DMS 273 (cell line): ENCODE data around the gene SLC26A8.
"Not testable (repeated sequence)": the region's sequence is repeated elsewhere in the genome, so short reads cannot be mapped to it uniquely, and the experiment has no call there.

Experiments
- DNase-seq: peaks from one replicate; lab custom pipeline; 2025; ENCODE audit not compliant: unreplicated experiment; lab: John Stamatoyannopoulos, UW

The SLC26A8 gene

DNA sequence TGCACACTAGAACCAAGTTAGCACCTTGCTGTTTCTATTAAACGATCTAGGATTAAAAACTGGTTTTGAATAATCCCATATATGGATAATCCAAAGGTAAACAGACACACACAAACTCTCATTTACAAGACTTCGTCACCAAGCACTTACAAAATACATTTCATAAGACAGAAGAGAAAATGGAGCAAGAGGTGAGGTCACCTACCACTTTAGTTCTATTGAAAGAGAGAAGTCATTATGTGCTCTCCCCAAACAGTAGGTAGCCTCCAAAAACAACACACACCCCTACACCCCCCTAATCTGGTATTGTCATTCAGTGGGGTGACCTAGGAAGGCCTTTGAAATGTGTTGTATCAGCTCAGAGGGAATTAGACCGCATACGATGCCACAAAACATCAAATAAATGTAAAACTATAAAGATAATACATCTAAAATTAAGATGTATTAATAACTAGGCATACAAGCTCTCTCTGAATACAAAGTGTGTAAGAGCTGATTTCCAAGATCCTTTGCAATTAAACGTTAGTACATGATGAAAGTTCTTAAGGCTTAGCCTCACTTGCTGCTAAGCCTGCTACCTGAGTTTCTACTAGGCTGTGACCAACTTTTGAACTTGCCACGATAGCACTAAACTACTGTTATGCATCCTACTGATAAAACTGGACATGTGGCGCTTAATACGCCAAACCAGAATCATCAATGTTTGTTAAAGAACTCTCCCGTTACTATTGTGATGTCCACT lies 105.2 kb downstream of the SLC26A8 start:
- peak; percentile 62 for DNase-seq

DNA sequence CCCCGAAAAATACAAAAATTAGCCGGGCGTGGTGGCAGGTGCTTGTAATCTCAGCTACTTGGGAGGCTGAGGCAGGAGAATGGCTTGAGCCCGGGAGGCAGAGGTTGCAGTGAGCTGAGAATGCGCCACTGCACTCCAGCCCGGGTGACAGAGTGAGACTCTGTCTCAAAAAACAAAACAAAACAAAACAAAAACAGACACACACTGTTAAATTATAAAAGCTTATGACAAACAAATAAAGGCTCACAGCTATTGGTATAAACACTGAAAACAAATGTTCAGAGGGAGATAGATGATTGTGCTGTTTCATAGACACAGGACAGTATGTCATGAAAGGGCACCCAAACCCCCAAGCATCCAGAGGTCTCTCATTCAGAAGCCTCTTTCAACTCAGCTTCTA lies 107.5 kb downstream of the SLC26A8 start:
- DNase-seq: not testable (repeated sequence)

DNA sequence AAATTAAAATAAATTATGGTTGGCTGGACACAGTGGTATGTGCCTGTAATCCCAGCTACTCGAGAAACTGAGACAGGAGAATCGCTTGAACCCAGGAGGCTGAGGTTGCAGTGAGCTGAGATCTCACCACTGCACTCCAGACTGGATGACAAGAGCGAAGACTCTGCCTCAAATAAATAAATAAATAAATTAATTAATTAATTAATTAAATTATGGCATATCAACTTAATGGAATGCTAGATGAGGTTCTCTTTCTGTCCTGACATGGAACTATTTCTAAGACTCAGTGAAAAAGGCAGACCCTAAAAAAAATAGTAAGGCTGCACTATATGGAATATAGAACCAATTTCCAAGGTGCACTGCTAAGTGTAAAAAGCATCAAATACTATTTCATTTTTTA lies 108.4 kb downstream of the SLC26A8 start:
- DNase-seq: no peak

DNA sequence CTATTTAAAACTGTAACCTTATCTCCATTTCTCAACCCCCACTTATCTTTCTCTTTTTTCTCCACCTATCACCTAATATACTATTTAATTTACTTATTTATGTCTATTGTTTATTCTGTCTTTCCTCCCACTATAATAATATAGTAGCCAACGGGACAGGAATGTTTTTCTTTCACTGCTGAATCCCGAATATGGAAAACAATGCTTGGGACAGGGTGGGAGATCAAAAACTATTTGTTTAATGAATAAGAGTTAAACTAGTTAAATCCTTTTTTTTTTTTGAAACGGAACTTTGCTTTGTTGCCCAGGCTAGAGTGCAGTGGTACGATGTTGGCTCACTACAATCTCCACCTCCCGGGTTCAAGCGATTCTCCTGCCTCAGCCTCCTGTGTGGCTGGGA lies 109.9 kb downstream of the SLC26A8 start:
- DNase-seq: no peak

DNA sequence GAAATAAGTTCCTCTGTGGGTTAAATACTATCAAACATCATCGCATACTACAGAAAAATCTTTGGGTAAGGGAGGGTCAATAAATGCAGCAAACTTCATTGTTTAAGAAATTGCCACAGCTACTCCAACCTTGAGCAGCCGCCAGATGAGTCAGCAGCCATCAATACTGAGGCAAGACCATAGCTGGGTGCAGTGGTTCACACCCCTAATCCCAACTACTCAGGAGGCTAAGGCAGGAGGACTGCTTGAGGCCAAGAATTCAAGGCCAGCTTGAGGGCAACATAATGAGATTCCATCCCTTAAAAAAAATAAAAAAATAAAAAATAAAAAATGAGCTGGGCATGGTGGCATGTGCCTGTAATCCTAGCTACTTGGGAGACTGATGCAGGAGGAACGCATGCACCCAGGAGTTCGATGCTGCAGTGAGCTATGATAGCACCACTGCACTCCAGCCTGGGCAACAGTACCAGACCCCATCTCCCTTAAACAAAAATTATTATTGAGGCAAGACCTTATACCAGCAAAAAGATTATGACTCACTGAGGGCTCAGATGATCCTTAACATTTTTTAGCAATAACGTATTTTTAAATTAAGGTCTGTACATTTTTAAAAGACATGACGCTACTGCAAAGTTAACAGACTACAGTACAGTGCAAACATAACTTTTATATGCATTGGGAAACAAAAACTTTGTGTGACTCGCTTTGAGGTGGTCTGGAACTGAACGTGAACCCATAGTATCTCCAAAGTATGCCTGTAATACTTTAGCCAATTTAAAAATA lies 112.4 kb downstream of the SLC26A8 start:
- DNase-seq: no peak

DNA sequence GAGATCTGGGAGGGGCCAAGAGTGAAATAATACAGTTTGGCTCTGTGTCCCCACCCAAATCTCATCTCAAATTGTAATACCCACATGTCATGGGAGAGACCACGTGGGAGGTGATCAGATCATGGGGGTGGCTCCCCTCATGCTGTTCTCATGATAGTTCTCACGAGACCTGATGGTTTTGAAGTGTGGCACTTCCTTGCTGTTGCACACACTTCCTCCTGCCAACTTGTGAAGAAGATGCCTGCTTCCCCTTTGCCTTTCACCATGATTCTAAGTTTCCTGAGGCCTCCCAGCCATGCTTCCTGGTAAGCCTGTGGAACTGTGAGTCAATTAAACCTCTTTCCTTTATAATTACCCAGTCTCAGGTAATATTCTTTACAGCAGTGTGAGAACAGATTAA lies 114.9 kb downstream of the SLC26A8 start:
- not testable (repeated sequence) for DNase-seq

DNA sequence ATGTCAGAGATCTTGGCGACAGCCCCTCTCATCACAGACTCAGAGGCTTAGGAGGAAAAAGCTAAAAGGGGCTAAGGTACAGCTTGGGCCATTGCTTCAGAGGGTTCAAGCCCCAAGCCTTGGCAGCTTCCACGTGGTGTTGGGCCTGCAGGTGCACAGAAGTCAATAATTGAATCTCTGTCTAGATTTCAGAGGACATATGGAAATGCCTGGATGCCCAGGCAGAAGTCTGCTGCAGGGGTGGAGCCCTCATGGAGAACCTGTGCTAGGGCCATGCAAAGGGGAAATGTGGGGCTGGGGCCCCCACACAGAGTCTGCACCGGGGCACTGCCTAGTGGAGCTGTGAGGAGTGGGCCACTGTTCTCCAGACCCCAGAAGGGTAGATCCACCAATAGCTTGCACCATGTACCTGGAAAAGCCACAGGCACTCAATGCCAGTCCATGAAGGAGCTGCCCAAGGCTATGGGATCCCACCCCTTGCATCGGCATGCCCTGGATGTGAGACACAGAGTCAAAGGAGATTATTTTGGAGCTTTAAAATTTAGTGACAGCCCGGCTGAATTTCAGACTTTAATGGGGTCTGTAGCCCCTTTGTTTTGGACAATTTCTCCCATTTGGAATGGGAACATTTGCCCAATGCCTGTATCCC lies 115.6 kb downstream of the SLC26A8 start:
- DNase-seq: not testable (repeated sequence)

DNA sequence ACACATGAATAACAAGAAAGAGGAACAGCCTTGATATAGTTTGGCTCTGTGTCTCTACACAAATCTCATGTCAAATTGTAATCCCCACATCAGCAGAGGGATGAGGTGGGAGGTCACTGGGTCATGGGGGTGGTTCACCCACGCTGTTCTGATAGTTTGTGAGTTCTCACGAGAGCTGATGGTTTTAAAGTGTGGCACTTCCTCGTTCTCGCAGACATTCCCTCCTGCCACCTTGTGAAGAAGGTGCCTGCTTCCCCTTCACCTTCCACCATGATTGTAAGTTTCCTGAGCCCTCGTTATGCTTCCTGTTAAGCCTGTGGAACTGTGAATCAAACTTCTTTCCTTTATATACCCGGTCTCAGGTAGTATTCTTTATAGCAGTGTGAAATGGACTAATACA lies 116.7 kb downstream of the SLC26A8 start:
- DNase-seq: no peak

DNA sequence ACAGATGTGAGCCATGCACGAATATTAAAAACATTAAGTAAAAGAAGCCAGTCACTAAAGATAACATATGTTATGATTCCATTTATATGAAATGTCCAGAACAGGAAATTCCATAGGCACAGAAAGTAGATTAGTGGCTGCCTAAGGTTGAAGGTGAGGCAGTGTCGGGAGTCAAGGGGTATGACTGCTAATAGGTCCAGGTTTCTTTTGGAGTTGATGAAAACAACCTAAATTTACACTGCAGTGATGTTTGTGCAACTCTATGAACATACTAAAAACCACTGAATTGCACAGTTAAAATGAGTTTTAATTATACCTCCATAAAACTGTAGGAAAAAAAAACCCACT lies 118.0 kb downstream of the SLC26A8 start:
- DNase-seq: no peak

DNA sequence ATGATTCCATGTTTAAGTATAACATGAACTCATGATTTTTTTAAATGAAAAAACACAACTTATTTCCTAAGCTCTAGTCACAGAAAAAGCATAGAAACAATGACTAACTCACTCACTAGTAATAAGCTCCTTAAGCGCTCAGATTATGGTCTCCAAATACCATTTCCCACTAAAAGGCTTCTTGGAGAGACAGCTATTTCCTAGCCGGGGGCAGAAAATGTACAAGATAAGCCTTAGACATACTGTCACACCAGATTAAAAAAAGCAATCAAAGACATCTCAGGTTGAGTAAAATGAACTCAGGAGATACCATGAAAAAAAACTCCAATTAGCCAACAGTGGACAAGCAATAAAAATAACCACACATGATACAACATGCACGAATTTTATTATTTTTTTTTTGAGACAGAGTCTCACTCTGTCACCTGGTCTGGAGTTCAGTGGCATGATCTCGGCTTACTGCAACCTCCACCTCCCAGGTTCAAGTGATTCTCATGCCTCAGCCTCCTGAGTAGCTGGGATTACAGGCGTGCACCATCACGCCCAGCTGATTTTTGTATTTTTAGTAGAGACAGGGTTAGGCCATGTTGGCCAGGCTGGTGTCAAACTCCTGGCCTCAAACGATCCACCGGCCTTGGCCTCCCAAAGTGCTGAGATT lies 118.5 kb downstream of the SLC26A8 start:
- no peak for DNase-seq

DNA sequence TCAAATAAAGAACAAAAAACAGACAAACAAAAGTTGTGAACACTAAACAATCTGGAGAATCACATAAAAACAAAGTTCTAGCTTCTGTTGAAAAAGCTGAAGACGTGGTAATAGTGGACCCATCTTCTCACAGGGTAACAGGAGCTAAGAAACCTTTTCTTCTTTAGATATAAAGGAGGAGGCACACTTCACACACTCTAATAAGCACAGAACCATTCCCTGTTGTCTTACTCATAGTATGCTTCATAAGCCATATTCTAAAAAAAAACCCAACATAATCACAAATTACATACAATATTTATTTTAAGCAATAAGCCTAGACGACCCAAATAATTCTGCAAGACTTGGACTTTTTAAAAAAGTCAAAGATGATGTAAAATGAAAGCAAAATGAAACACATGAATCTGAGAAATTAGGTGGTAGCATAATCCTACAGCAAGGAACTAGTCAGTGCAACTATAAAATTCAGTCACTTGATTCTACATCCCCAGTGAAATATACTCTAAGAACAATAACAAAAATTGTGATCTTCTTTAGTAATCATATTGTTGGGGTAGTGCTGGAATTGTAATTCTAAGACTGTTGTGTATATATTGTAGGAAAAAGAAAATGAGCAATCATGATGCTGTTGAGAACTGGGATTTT lies 119.2 kb downstream of the SLC26A8 start:
- DNase-seq: no peak

DNA sequence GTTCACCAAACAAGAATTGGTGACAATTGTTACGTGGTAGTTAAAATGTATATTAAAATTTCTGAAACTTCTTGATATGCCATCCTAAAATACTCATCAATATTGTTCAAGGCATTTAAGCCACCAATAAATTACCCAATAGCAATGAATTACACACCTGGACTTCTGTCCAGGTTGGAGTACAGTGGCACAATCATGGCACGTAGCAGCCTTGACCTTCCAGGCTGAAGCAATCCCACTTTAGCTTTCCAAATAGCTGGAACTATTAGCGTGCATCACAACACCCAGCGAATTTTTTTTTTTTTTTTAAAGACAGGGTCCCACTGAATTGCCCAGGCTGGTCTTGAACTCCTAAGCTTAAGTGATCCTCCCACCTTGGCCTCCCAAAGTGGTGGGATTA lies 120.8 kb downstream of the SLC26A8 start:
- no peak for DNase-seq

DNA sequence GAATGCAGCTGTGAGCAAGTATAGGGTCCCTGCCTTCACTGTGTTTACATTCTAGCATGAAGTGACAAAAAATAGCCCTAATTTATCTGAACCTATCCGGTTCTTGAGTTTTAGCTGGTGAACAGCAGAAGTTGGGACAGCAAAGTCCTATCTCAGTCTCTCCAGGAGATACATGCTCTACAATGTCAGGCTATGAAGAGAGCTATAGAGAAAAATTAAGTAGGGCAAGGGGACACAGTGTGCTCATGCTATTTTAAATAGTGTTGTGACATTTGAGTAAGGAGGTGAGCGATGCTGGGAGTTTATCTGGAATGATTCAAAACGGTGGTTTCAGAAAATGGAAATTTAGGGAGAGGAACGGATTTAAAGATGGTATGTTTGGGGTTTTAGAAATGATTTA lies 124.0 kb downstream of the SLC26A8 start:
- DNase-seq: no peak

DNA sequence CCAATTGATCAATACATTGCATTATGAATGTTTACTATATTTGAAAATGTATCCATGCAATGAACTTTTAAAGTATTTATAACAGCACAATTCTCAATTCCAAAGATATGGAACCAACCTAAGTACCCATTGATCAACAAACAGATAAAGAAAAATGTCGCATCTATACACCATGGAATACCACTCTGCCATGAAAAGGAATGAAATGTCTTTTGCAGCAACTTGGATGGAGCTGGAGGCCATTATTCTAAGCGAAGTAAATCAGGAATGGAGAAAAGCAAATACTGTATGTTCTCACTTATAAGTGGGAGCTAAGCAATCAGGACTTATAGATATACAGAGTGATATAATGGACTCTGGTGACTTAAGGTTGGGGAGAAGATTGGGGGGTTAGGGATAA lies 126.4 kb downstream of the SLC26A8 start:
- no peak for DNase-seq

DNA sequence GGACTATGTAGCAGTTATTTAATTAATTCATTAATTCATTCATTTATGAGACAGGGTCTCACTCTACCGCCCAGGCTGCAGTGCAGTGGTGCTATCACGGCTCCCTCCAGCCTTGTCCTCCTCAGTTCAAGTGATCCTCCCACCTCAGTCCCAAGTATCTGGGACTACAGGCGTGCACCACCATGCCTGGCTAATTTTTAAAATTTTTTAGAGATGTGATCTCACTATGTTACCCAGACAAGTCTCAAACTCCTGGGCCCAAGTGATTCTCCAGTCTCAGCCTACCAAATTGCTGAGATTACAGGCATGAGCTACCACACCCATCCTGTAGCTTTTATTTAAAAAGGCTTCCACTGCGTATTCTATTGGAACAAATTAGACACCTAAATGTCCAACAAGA lies 127.0 kb downstream of the SLC26A8 start:
- no peak for DNase-seq

DNA sequence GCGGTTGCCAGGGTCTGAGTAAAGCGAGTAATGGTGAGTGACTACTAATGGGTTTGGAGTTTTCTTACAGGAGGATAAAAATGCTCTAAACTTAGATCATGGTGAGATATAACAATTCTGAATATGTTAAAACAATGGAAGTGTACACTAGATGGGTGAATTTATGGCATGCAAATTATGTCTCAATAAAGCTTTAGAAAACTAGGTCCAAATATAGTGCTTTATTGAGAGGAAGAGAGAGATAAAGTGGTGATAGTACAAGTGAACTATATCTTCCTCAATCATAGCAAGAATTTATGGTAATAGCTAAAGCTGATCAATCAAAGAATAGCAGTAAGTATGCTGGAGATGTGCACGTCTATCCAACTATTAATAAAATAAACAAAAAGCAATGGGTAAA lies 127.4 kb downstream of the SLC26A8 start:
- no peak for DNase-seq

DNA sequence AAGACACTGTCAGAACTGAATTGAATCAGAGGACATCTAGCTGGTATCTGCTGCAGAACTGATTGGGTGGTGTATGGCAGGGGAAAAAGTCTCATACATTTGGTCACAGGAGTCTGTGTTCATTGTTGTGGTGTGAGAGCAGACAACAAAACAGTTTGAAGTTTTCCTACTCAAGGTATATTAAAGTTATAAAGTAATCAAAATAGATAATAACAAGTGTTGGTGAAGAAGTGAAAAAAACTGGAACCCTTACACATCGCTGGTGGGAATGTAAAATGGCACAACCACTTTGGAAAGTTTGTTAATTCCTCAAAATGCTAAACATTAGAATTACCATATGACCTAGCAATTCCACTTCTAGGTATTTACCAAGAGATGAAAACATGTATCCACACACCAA lies 128.2 kb downstream of the SLC26A8 start:
- DNase-seq: no peak

DNA sequence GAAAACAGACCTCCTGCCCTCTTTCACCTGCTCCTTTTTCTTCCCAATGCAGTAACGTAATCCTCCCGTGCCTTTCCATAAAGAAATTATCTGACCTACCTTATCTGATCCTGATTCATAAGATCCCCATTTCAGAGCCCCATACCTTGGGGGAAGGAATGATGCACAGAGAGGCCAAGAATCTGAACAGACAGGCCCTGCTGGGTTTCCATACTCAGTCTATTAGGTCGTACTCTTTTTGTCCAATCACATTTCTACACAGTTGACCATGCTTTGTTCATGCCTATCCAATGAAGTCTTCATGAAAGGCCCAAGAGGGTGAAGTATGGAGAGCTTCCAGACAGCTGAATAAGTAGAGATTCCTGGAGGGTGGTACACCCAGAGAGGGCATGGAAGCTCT lies 128.9 kb downstream of the SLC26A8 start:
- DNase-seq: no peak

DNA sequence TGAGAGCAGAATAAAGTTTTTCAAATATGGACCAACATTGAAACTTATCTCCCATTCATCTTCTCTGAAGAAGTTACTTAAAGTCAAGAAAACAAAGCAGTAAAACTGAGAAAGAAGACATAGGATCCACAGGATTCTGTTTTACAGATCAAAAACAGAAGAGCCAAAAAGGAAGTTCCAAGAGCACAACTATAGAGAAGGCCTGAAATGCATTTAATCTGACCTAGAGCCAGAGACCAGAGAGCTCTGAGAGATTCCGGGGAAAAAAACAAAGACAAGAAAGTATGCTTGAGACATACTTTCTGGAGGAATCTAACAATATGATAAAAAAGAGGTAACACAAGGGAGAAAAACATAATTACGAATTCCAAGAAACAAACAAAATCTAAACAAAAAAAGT lies 129.7 kb downstream of the SLC26A8 start:
- DNase-seq: no peak
